GM21515 (cell line): Measurements from ENCODE around the gene SLC16A6.
"Not testable (repeated sequence)": the region's sequence is repeated elsewhere in the genome, so short reads cannot be mapped to it uniquely, and the experiment has no call there.

ENCODE experiments used
- ATAC-seq: cut with Tn5 transposase; IDR thresholded peaks from one replicate; pipeline ENCODE4 v1.9.1; 2021; ENCODE audit not compliant: unreplicated experiment

SLC16A6 gene

GRCh38 chr17:68291836-68292688, 1.1 kb upstream of the SLC16A6 start:
- peak; percentile 57 for ATAC-seq

- ATAC-seq, result no peak
These were observed 516 bp downstream of the SLC16A6 start for GRCh38 chr17:68290268-68290954.

- ATAC-seq, result no peak
These were observed 1.0 kb downstream of the SLC16A6 start for GRCh38 chr17:68289936-68290267.

- no peak for ATAC-seq
These were observed 1.5 kb downstream of the SLC16A6 start for GRCh38 chr17:68289473-68289872.

- ATAC-seq, result no peak
These were observed 2.1 kb downstream of the SLC16A6 start for GRCh38 chr17:68288804-68289203.

- ATAC-seq, result no peak
These were observed 2.6 kb downstream of the SLC16A6 start for GRCh38 chr17:68288375-68288774.

GRCh38 chr17:68281965-68282364, 9.0 kb downstream of the SLC16A6 start:
- ATAC-seq, result not testable (repeated sequence)

- no peak for ATAC-seq
These were observed 13.1 kb downstream of the SLC16A6 start for GRCh38 chr17:68277807-68278206.

GRCh38 chr17:68276339-68276738, 14.6 kb downstream of the SLC16A6 start:
- ATAC-seq, result not testable (repeated sequence)

- ATAC-seq, result no peak
These were observed 17.2 kb downstream of the SLC16A6 start for GRCh38 chr17:68273722-68274121.

- ATAC-seq, result not testable (repeated sequence)
These were observed 25.1 kb downstream of the SLC16A6 start for GRCh38 chr17:68265833-68266232.

- peak; percentile 43 for ATAC-seq
These were observed 27.7 kb downstream of the SLC16A6 start for GRCh38 chr17:68263101-68263681.

- ATAC-seq, result not testable (repeated sequence)
These were observed 28.5 kb downstream of the SLC16A6 start for GRCh38 chr17:68262467-68262866.

GRCh38 chr17:68260051-68260762, 30.7 kb downstream of the SLC16A6 start:
- no peak for ATAC-seq

GRCh38 chr17:68259648-68259951, 31.3 kb downstream of the SLC16A6 start:
- ATAC-seq, result not testable (repeated sequence)

GRCh38 chr17:68258890-68259647, 31.9 kb downstream of the SLC16A6 start:
- peak; percentile 93 for ATAC-seq

GRCh38 chr17:68257934-68258333, 33.0 kb downstream of the SLC16A6 start:
- no peak for ATAC-seq

GRCh38 chr17:68256701-68257100, 34.2 kb downstream of the SLC16A6 start:
- ATAC-seq, result not testable (repeated sequence)

- ATAC-seq, result no peak
These were observed 35.0 kb downstream of the SLC16A6 start for GRCh38 chr17:68255731-68256538.

- ATAC-seq, result no peak
These were observed 35.8 kb downstream of the SLC16A6 start for GRCh38 chr17:68255151-68255550.
